Stimulated activated CD8-positive, alpha-beta memory T cell treated with anti-CD3 and anti-CD28 coated beads, Interleukin-4, amount 100 ng/mL, for 48 hours (primary cell): ENCODE data around the gene YWHAB.

ENCODE experiments used
- DNase-seq: peaks from one replicate; pipeline ENCODE4 v3.0.0-alpha.2; 2020

The YWHAB gene

DNA sequence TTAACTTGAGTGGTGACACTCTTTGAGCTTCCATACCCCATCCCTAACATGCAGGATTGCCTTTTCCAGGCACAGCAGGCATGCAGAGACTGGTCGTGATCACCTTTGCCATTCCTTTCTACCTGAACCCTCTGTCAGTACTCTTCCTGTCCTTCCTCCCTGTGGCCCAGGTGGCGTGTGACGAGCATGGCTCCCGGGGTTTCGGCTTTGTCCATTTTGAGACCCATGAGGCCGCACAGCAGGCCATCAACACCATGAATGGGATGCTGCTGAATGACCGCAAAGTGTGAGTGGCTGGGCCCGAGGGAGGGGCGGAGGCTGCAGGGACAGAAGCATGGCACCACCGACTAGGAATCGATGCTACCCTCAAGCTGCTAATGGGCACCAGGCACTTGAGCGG is 31.1 kb downstream of the YWHAB start:
- no peak for DNase-seq

DNA sequence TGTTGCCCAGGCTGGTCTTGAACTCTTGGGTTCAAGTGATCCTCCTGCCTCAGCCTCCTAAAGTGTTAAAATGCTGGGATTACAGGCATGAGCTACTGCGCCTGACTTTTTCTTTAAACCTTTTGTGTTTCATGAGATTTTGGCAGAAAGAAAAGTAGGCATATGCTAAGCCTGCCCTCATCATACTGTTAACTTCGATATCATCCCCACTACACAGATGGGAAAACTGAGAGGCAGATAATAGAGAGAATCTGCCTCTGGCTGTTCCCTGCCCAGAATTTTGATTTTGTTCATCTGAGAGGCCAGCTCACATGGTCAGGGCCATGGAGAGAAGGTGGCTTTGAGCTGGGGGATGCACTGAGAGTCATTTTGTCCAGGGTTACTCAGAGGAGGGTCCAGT is 31.9 kb downstream of the YWHAB start:
- no peak for DNase-seq

DNA sequence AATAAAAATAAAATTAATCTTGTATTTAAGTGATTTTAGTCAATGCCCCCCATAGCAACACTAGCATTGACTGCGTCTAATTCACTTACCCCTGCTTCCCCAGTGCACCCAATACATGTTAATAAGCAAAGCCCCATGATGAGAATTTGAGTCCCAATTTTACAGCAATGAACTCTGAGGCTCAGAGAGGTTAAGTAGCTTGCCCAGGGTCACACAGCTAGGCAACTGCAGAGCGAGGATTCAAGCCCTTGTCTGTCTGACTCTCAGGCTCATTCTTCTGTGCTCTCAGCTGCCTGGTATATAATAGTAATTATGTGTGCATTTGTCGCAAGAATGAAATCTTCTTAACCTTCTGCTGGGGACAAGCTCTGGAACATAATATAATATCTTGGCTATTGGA is 32.8 kb downstream of the YWHAB start:
- no peak for DNase-seq

DNA sequence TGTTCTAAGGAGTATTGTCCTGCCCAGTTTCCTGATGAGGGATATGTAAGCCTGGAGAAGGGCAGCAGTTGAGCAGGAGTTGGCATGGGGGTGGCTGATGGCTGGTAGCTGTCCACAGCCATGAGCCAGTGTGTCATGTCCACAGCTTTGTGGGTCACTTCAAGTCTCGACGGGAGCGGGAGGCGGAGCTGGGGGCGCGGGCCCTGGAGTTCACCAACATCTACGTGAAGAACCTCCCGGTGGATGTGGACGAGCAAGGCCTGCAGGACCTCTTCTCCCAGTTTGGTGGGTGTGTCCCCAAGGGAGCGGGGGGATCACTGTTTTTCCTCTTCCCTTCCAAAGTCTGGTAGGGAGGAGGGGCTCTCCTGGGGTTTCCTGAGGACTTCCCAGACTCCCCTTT is 33.3 kb downstream of the YWHAB start:
- no peak for DNase-seq

DNA sequence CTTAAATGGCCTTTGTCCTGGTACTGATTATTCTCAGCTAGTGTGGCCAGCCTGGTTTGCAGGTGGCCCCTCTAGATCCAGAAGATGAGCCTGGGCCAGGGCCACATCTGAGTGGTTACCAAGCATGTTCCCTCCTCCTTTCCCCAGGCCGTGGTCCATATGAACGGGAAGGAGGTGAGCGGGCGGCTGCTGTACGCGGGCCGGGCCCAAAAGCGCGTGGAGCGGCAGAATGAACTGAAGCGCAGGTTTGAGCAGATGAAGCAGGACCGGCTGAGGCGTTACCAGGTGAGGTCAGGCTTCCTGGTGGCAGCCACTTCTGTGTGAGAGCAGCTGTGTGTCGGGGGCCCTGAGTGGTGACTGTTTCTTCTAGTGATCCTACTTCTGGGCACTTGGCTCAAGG is 35.9 kb downstream of the YWHAB start:
- DNase-seq = no peak

DNA sequence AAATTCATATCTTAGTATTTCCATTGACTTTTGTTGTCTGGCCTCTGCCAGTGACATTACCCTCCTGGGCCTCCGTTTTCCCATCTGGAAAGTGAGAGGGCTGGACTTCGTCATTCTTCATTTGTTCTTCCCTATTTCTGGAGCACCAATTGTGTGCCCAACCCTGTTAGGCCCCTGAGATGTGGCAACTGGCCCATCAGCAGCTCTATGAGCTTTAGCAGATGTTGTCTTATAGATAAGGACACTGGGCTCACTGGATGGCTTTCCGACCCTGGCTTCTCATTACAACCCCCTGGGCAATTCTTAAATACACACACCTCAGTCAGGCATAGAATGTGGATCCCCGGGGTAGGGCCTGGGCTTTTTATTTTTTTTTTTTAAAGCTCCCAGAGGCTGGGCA is 39.0 kb downstream of the YWHAB start:
- DNase-seq = no peak

DNA sequence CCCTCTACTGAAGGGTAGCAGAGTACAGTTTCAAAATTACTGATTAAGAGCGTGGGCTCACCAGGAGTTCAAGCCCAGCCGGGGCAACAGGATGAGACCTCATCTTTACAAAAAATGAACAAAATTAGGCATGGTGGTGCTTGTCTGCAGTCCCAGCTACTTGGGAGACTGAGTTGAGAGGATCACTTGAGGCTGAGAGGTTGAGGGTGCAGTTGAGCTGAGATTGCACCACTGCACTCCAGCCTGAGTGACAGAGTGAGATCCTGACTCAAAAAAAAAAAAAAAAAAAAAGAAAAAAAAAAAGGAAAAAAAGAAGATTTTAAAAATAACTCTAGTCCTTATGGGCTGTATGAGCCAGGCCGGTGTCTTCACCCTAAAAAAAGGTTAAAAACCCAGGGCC is 43.1 kb downstream of the YWHAB start:
- DNase-seq = no peak

DNA sequence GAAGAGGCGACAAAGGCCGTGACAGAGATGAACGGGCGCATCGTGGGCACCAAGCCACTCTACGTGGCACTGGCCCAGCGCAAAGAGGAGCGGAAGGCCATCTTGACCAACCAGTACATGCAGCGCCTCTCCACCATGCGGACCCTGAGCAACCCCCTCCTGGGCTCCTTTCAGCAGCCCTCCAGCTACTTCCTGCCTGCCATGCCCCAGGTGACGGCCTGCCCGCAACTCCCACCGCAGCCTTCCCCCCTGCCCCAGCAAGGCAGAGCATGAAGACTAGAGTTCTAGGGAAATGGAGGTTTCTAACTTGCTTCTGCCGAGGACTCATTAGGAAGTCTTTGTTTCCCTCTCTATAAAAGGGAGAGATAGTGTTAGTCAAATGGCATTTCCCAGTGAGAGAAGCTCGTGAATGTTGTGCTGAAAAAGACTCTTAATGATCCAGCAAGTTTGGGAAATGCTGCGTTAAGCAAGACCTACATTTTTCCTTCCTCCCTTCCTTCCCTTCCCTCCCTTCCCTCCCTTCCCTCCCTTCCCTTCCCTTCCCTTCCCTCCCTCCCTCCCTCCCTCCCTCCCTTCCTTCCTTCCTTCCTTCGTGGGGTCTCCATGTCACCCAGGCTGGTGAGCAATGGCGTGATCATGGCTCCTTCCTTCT is 45.1 kb downstream of the YWHAB start:
- DNase-seq = no peak

DNA sequence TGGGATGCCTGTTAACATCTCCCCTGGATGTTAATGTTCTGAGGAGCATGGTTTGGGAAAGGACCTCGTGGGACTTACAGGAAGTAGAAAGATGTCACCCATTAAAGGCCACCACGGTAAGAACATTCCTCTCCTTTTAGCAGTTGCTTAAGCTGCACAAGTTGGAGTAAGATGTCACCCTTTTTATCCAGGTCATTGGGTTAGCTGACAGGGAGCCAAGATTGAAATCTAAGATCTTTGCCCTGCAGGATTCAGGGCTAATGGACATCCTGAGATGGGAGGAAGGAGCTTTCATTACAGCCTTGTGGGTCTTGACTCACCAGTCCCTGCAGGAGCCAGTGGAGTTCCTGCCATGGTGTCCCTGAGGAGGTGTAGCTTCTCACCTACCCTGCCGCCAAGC is 46.4 kb downstream of the YWHAB start:
- no peak for DNase-seq

DNA sequence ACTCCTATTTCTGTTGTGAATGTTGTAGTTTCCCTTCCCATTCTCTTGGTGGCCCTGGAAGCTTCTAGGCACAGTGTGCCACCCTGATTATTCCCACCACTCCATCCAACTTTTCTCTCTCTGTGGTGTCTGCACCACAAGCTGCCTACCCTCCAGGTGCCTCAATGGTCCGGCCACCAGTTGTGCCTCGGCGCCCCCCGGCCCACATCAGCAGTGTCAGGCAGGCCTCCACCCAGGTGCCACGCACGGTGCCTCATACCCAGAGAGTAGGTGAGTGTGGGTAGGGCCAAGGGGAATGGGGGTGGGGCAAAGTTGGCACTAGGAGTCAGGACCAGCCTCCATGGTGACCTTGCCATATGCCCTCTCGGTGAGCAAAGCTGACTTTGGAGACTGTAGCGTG is 47.4 kb downstream of the YWHAB start:
- no peak for DNase-seq

DNA sequence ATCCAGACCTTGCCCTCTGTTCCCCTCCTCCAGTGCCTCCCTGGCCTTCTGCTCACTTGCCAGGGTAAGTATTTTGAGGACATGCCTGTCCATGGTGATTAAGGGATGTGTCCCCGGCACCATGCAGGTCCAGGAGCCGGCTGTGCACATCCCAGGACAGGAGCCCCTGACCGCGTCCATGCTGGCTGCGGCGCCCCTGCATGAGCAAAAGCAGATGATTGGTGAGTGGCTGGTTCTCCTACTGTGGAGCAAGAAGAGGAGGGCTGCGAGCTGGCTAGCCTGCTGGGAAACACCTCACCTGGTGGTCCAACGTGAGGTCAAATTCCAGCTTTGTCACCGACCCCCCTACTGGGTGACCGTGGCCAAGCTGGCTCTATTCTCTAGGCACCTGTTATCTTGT is 51.0 kb downstream of the YWHAB start:
- no peak for DNase-seq

DNA sequence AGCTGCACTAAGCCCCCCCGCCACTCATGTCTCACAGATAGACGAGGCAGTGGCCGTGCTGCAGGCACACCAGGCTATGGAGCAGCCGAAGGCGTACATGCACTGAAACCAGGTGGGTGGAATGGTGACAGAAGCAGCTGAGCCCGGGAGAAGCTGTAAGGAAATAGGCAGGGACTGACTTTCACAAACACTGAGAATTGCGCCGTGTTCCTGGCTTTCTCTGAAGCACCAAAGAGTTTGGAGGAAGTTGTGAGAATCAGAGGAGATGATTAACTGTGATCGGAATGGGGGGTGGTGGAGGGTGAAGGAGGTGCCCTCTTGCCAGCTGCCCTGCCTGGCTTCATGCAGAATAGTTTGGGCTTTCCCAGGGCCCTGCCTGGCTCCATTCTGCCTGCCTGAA is 53.1 kb downstream of the YWHAB start:
- DNase-seq = no peak

DNA sequence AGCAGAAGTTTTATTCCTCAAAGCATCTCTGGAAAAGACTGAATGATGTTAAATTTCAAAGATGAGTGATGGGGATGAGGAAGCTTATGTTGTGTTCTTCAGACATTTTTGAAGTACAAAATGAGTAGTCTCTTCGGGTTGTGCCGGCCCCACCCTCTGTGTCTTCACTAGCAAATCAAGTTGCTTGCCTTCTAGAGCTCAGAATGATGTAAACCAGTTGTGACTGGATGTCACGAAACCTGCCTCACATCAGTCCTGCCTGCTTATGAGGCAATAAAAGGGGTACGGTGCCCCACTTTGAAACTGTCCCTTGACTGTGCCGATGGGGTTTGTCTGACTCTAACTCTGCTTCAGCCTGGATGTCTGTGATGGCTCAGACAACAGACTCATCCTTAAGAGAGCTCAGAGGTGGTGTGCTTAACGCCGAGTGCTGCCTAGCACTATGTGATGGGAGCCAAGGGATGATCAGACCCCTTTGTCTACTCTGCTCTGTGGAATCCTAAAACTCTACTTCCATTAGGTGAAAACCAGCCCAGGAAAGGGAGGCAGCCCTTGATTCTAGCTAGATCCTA is 55.7 kb downstream of the YWHAB start:
- no peak for DNase-seq

DNA sequence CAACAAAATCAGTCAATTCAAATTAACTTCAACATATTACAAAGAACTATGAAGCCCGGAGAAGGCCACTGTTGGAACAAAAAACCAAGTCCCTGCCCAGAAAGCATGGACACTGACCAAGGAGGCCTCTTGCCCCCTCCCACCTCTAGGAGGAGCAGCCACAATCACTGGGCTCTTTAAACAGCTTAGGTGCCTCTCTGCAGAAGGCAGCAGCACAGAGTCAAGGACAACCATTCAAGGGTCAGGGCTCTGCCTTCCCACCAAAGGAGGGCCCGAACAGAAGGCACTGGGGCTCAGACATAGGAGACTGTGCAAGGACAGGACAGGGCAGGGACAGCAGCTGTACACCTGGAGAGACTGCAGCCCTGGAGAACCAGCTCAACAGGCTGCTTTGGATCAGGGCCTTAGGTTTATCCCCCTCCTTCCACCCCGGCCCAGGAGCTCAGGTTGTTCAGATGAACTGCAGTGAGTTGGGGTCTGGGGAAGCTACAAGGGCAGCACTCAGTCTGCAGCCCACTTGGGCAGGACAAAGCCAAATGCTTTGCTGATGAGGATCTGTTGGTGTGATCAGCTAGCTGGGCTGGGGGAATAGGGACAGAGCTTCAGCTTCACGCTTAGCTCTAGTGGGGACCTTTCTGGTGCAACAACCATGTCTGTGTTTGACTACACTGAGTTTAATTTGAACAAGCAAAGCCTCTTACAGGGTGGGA is 56.9 kb downstream of the YWHAB start:
- DNase-seq = no peak

DNA sequence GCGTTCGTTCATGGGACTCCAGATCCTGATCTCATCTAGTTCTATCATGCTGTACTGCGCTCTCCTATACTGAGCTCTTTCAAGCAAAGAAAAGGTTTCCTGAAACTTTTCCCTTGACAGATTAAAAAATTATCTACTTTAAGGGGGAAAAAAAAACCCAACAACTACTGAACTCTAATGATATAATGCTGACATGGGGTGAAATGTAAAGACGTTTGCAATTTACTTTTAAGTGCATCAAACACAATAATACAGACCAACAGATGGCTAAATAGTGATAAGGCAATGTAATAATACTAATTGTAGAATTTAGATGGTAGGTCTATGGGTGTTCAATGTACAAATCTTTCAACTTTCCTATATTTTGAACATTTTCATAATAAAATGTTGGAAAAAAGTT is 58.3 kb downstream of the YWHAB start:
- DNase-seq = no peak

DNA sequence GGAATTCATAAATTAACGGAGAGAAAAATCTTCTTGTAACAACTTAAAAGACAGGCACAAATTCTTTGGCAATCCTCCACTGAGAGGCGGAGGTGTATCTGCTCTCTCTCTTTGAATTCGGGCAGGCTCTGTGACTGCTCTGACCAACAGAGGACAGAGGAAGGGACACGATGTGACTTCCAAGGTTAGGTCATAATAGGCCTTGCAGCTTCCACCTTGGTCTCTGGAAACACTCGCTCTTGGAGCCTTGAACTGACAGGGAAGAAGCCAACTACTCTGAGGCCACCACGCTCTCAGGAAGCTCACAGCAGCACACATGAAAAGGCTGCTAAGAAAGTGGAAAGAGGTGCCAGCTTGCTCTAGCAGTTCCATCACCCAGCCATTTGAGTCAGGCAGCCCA is 59.8 kb downstream of the YWHAB start:
- no peak for DNase-seq

DNA sequence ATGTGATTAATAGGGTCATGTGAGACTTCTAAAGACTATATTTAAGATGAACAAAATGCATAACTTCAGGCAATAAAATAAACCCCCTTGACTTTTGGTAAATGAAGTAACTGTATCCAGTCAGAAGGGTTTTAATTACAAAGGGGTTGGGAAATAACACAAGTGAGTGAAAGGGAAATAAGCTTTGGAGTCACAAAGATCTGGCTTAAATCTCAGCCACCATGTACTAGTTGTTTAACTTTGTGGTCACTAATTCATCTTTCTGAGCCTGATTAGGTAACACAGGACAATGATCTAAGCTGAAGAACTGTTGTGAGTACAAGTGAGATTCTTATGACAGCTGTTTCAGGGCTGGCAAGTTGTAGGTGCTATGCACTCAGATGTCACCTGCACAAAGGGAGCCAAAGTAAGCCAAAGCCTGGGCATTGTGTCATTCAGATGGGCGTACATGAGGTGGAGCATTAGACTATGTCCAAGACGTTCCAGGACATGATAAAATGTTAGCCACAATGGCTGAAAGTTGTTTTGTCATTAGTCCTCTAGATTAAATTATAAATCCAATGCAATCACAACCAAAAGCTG is 60.9 kb downstream of the YWHAB start:
- DNase-seq = no peak

DNA sequence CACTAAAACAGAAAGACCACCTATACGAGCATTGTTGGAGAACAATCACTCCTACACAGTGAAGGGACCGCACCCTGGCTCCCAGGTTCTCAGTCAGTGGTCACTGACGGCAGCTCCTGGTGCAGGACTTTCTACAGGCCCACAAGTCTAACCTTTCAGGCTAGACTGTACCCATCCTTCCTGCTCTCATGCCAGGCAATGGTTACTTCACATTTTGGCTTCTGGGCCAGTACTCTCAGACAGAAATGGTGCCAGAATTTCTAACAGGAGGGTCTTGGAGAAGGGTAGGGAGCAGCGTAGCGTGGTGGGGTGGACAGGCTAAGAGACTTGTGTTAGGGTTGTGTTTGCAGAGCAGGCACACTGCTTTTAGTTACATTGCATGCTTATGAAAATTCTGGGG is 62.6 kb downstream of the YWHAB start:
- no peak for DNase-seq

DNA sequence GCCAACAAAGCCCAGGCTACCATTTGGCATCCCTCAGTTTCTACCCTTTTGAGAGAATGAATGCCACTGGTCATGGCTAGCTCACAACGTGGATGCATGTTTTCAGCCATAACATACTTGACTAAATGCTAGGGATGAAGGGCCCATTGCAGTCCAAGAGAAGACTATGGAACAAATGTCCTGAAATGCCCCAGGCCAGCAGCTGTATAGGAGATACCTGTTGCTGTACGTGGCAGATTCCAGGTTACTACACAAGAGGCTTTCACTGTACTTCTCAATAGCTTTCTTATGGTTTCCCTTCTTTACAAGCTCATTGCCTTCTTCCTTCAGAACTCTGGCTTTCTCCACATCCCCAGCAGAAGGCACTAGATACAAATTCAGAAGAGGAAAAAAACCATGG is 63.0 kb downstream of the YWHAB start:
- DNase-seq = no peak

DNA sequence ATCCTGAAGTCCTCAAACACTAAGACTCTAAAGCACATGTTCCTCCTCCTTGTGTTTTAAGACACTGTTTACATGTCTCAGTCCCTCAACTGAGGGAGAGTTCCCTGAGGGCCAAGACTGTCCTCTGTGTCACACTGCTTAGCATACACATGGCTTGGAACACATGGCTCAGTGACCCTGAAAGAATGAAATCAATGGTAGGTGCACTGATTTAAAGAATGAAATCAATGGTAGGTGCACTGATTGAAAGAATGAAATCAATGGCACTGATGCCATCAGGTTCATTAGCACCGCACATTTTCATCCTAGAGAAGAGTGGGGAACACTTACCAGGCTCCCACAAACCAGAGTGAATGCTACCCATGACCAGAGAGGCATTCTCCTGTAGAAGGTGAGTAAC is 64.9 kb downstream of the YWHAB start:
- DNase-seq = no peak

DNA sequence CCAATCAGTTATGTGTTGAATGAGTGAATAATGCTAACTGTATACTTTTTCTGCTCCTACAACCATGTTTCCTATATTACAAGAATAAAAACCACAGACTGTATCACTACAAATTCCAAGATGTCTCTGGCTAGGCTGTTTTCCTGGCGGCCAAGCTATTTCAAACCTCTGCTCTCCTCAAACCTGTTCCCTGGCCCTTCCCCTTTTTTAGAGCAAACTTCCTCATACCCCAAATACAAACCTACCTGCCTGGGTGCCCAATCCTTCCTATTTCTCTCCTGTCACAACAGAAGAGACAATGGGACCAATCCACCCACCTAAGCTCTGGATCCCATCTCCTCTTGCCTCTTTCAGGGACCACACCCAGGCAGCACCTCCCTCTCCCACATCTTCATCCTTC is 67.2 kb downstream of the YWHAB start:
- no peak for DNase-seq

DNA sequence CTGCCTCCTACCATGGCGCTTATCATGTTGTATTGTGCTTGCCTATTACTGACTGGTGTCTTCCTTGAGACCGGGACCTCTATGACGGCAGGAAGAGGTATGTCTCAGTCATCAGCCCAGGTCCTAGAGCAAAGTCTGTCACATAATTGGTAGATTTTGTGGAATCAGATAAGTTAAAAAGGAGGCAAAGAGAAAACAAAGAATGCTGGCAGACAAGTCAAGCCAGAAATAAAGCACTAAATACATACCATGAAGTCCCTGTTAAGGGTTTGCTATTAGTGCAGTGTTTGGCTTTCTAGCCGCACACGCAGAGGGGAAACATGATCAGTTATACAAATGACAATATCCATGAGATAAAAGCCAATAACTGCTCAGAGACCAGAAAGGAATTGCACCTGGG is 68.7 kb downstream of the YWHAB start:
- DNase-seq = no peak

DNA sequence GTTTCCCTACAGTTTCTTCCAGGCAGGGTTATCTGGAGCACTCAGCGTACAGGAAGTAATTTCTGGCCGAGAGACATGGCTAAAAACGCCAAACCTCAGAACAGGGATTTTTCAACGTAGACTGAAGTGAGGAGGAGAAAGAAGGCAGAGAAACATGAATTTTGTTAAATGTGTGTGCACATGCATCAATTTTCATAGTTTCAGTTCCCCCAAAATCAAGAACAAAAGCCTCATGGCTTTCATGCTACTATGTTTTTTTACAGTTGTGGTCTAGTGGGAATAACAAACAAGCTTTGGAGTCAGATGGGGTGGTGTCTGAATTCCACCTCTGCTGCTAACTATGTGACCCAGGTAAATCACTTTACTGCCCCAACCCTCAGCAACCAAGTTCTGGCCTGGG is 69.8 kb downstream of the YWHAB start:
- no peak for DNase-seq

DNA sequence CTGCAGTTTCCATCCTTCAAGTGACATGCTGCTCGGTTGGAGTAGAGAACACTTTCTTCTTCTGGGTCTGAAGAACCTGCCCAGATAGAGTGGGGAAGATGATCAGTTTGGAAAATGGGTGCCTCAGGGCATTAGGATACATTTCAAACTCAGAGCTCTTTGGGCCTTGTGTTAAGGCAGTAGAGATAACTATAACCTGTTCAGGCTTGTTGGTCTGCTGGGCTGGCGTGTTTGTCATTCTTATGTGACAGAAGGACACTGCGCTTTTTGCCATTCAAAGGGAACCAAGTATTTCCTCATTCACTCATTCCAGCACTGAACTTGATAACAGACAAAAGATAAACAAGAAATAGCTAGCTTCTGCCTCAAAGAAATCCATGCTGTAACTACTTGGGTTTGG is 70.9 kb downstream of the YWHAB start:
- no peak for DNase-seq
